Measurements from ENCODE around the gene NINL.

The NINL gene

DNA sequence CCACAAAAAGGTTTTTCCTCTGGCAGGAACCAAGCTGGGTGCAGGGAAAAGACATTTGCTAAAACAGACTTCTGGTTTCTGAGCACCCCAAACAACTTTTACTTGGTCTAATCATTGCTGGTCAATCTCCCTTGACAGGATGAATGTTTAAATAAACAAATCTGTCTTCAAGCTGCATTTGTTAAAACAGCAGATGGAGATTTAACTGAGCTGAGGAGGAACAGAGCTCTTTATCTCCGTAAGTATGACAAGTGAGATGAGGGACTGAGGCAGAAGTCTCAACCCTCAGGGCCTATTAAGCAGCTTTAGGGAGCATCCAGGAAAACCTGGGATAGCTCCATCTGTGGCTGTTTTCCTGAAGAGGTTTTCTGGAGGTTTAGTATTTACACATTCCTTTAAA is 40.6 kb downstream of the NINL start:
- Histone ChIP-seq H3K27ac (replicated peaks) (no peak overlapping the region), H3K27me3 (ENCODE audit: insufficient read depth, poor library complexity, severe bottlenecking) (no peaks in the 10 kb centered on the region), H3K4me3 (replicated peaks; ENCODE audit: insufficient read depth, low read length) (no peak overlapping the region)
- no peak for TF ChIP-seq GABPA (IDR thresholded peaks at IDR 0.05; ENCODE audit: low read depth)
- no peak for TF ChIP-seq POLR2AphosphoS5 (IDR thresholded peaks at IDR 0.05; ENCODE audit: low read depth)
- TF ChIP-seq, protein P1, sequence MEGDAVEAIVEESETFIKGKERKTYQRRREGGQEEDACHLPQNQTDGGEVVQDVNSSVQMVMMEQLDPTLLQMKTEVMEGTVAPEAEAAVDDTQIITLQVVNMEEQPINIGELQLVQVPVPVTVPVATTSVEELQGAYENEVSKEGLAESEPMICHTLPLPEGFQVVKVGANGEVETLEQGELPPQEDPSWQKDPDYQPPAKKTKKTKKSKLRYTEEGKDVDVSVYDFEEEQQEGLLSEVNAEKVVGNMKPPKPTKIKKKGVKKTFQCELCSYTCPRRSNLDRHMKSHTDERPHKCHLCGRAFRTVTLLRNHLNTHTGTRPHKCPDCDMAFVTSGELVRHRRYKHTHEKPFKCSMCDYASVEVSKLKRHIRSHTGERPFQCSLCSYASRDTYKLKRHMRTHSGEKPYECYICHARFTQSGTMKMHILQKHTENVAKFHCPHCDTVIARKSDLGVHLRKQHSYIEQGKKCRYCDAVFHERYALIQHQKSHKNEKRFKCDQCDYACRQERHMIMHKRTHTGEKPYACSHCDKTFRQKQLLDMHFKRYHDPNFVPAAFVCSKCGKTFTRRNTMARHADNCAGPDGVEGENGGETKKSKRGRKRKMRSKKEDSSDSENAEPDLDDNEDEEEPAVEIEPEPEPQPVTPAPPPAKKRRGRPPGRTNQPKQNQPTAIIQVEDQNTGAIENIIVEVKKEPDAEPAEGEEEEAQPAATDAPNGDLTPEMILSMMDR (IDR thresholded peaks at IDR 0.05; ENCODE audit: insufficient read depth, low read length) = no peak
- TF ChIP-seq SPI1 (IDR thresholded peaks at IDR 0.05; ENCODE audit: borderline replicate concordance, low read depth) = no peak
- TF ChIP-seq, protein P2, sequence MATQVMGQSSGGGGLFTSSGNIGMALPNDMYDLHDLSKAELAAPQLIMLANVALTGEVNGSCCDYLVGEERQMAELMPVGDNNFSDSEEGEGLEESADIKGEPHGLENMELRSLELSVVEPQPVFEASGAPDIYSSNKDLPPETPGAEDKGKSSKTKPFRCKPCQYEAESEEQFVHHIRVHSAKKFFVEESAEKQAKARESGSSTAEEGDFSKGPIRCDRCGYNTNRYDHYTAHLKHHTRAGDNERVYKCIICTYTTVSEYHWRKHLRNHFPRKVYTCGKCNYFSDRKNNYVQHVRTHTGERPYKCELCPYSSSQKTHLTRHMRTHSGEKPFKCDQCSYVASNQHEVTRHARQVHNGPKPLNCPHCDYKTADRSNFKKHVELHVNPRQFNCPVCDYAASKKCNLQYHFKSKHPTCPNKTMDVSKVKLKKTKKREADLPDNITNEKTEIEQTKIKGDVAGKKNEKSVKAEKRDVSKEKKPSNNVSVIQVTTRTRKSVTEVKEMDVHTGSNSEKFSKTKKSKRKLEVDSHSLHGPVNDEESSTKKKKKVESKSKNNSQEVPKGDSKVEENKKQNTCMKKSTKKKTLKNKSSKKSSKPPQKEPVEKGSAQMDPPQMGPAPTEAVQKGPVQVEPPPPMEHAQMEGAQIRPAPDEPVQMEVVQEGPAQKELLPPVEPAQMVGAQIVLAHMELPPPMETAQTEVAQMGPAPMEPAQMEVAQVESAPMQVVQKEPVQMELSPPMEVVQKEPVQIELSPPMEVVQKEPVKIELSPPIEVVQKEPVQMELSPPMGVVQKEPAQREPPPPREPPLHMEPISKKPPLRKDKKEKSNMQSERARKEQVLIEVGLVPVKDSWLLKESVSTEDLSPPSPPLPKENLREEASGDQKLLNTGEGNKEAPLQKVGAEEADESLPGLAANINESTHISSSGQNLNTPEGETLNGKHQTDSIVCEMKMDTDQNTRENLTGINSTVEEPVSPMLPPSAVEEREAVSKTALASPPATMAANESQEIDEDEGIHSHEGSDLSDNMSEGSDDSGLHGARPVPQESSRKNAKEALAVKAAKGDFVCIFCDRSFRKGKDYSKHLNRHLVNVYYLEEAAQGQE (IDR thresholded peaks at IDR 0.05; ENCODE audit: insufficient replicate concordance, low read depth) = no peak
- no peak for DNase-seq (ENCODE audit: low read depth in 1 of 2, low spot score in 1 of 2)

GRCh38 chr20:25544311-25544710 is 41.0 kb downstream of the NINL start:
- no peak overlapping the region for H3K4me3 ChIP-seq (replicated peaks; ENCODE audit: insufficient read depth, low read length)
- TF ChIP-seq POLR2AphosphoS5 (IDR thresholded peaks at IDR 0.05; ENCODE audit: low read depth) (no peak), GABPA (IDR thresholded peaks at IDR 0.05; ENCODE audit: low read depth) (no peak), SPI1 (IDR thresholded peaks at IDR 0.05; ENCODE audit: borderline replicate concordance, low read depth) (no peak)
- TF ChIP-seq, protein P2 (IDR thresholded peaks at IDR 0.05; ENCODE audit: insufficient replicate concordance, low read depth) = no peak
- TF ChIP-seq, protein P1 (IDR thresholded peaks at IDR 0.05; ENCODE audit: insufficient read depth, low read length) = no peak

DNA sequence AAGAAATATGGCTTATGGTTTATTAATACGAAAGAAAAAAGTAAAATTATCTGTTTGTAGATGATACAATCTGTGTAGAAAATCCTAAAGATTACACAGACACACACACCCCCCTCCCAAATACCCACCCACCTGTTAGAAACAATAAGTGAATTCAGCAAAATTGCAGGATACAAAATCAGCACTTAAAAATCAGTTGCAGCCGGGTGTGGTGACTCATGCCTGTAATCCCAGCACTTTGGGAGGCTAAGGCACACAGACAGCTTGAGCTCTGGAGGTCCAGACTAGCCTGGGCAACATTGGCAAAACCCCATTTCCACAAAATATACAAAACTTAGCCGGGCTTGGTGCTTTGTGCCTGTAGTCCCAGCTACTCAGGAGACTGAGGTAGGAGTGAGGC is 42.3 kb downstream of the NINL start:
- no peak for DNase-seq (ENCODE audit: low read depth in 1 of 2, low spot score in 1 of 2)
- Histone ChIP-seq H3K27ac (replicated peaks) (no peak overlapping the region), H3K27me3 (ENCODE audit: insufficient read depth, poor library complexity, severe bottlenecking) (no peaks in the 10 kb centered on the region), H3K4me3 (replicated peaks; ENCODE audit: insufficient read depth, low read length) (no peak overlapping the region)
- no peak for TF ChIP-seq GABPA (IDR thresholded peaks at IDR 0.05; ENCODE audit: low read depth)

More at GRCh38 chr20:25544311-25544710, 41.0 kb downstream of the NINL start:
- DNase-seq (ENCODE audit: low read depth in 1 of 2, low spot score in 1 of 2) = no peak
- H3K27me3 ChIP-seq (ENCODE audit: insufficient read depth, poor library complexity, severe bottlenecking) = no peaks in the 10 kb centered on the region
- no peak overlapping the region for H3K27ac ChIP-seq (replicated peaks)

DNA sequence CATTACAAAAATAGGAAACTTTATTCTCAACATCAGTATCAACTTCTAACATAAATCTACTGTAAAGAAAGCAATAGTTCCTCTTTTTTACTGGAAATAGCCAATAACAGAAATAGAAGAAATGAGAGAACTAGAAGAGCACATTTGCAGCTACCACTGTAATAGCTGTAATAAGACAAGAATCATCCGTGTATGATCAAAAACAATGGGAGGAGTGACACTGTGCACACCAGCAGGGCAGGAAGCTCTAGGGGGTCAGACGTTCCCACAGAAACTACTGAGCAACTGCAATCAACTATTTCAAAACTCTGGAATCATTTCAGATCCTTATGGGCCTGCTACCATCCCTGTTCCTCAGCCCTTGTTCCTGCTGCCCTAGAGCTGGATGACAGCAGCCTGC is 43.7 kb downstream of the NINL start:
- Histone ChIP-seq H3K27me3 (ENCODE audit: insufficient read depth, poor library complexity, severe bottlenecking) (no peaks in the 10 kb centered on the region), H3K4me3 (replicated peaks; ENCODE audit: insufficient read depth, low read length) (no peak overlapping the region), H3K27ac (replicated peaks) (no peak overlapping the region)
- no peak for DNase-seq (ENCODE audit: low read depth in 1 of 2, low spot score in 1 of 2)
- no peak for TF ChIP-seq POLR2AphosphoS5 (IDR thresholded peaks at IDR 0.05; ENCODE audit: low read depth)
- TF ChIP-seq, protein P2 (IDR thresholded peaks at IDR 0.05; ENCODE audit: insufficient replicate concordance, low read depth) = no peak
- TF ChIP-seq, protein P1 (IDR thresholded peaks at IDR 0.05; ENCODE audit: insufficient read depth, low read length) = no peak
- TF ChIP-seq GABPA (IDR thresholded peaks at IDR 0.05; ENCODE audit: low read depth) = no peak
- no peak for TF ChIP-seq SPI1 (IDR thresholded peaks at IDR 0.05; ENCODE audit: borderline replicate concordance, low read depth)

Data from HL-60 (cell line).